ENCODE data around the gene IL1R2. TPM values are rescaled to one million over a fixed set of nuclear protein-coding genes. Genes with fewer than 3 reads are reported as not detected.

Gene IL1R2
- total RNA-seq, 1 donor from 2014 or later: not detected

GRCh38 chr2:101974663-101975062 is 17.1 kb upstream of the IL1R2 start:
- H3K9me3 Mint-ChIP-seq (ENCODE audit: unreplicated experiment): peaks cover 3% of the 10 kb centered on the region
- no peak for DNase-seq
- peaks cover 2% of the 10 kb centered on the region for H3K27me3 Mint-ChIP-seq (ENCODE audit: unreplicated experiment)
- H3K4me1 Mint-ChIP-seq (ENCODE audit: low read depth, unreplicated experiment): peaks cover 11% of the 10 kb centered on the region
- no peak for TF ChIP-seq CTCF (IDR thresholded peaks at IDR 0.05; ENCODE audit: partially characterized antibody, unreplicated experiment)
- no peak overlapping the region for H3K27ac Mint-ChIP-seq (ENCODE audit: unreplicated experiment)
- peaks cover 11% of the 10 kb centered on the region for H3K36me3 Mint-ChIP-seq (ENCODE audit: unreplicated experiment)
- no peak overlapping the region for H3K4me3 Mint-ChIP-seq (ENCODE audit: unreplicated experiment)

GRCh38 chr2:101975171-101975870 is 16.4 kb upstream of the IL1R2 start:
- no peak for TF ChIP-seq CTCF (IDR thresholded peaks at IDR 0.05; ENCODE audit: partially characterized antibody, unreplicated experiment)
- Mint-ChIP-seq H3K9me3 (ENCODE audit: unreplicated experiment) (peaks cover 3% of the 10 kb centered on the region), H3K27ac (ENCODE audit: unreplicated experiment) (no peak overlapping the region), H3K36me3 (ENCODE audit: unreplicated experiment) (peaks cover 11% of the 10 kb centered on the region), H3K27me3 (ENCODE audit: unreplicated experiment) (peaks cover 2% of the 10 kb centered on the region), H3K4me1 (ENCODE audit: low read depth, unreplicated experiment) (peaks cover 11% of the 10 kb centered on the region), H3K4me3 (ENCODE audit: unreplicated experiment) (no peak overlapping the region)
- no peak for DNase-seq

GRCh38 chr2:101976891-101977290 is 14.9 kb upstream of the IL1R2 start:
- H3K36me3 Mint-ChIP-seq (ENCODE audit: unreplicated experiment): peaks cover 6% of the 10 kb centered on the region

GRCh38 chr2:101980368-101980767 is 11.4 kb upstream of the IL1R2 start:
- no peak overlapping the region for H3K27ac Mint-ChIP-seq (ENCODE audit: unreplicated experiment)
- peaks cover 12% of the 10 kb centered on the region for H3K27me3 Mint-ChIP-seq (ENCODE audit: unreplicated experiment)
- no peak for TF ChIP-seq CTCF (IDR thresholded peaks at IDR 0.05; ENCODE audit: partially characterized antibody, unreplicated experiment)
- H3K4me1 Mint-ChIP-seq (ENCODE audit: low read depth, unreplicated experiment): peaks cover 20% of the 10 kb centered on the region
- H3K4me3 Mint-ChIP-seq (ENCODE audit: unreplicated experiment): no peak overlapping the region
- no peaks in the 10 kb centered on the region for H3K36me3 Mint-ChIP-seq (ENCODE audit: unreplicated experiment)
- H3K9me3 Mint-ChIP-seq (ENCODE audit: unreplicated experiment): peaks cover 5% of the 10 kb centered on the region
- DNase-seq: no peak

More at GRCh38 chr2:101976891-101977290, 14.9 kb upstream of the IL1R2 start:
- H3K4me1 Mint-ChIP-seq (ENCODE audit: low read depth, unreplicated experiment): peaks cover 13% of the 10 kb centered on the region
- H3K27me3 Mint-ChIP-seq (ENCODE audit: unreplicated experiment): peaks cover 4% of the 10 kb centered on the region
- no peak for DNase-seq
- H3K4me3 Mint-ChIP-seq (ENCODE audit: unreplicated experiment): no peak overlapping the region
- no peak for TF ChIP-seq CTCF (IDR thresholded peaks at IDR 0.05; ENCODE audit: partially characterized antibody, unreplicated experiment)
- no peaks in the 10 kb centered on the region for H3K9me3 Mint-ChIP-seq (ENCODE audit: unreplicated experiment)
- H3K27ac Mint-ChIP-seq (ENCODE audit: unreplicated experiment): no peak overlapping the region

GRCh38 chr2:101981066-101981465 is 10.7 kb upstream of the IL1R2 start:
- Mint-ChIP-seq H3K36me3 (ENCODE audit: unreplicated experiment) (no peaks in the 10 kb centered on the region), H3K27ac (ENCODE audit: unreplicated experiment) (no peak overlapping the region), H3K27me3 (ENCODE audit: unreplicated experiment) (peaks cover 12% of the 10 kb centered on the region), H3K9me3 (ENCODE audit: unreplicated experiment) (peaks cover 5% of the 10 kb centered on the region), H3K4me1 (ENCODE audit: low read depth, unreplicated experiment) (peaks cover 20% of the 10 kb centered on the region), H3K4me3 (ENCODE audit: unreplicated experiment) (no peak overlapping the region)
- no peak for TF ChIP-seq CTCF (IDR thresholded peaks at IDR 0.05; ENCODE audit: partially characterized antibody, unreplicated experiment)
- no peak for DNase-seq
